Right atrium auricular region (tissue), 2 donors: ENCODE results near the gene BBS12. TPM values are rescaled to one million over a fixed set of nuclear protein-coding genes. Genes with fewer than 3 reads are reported as not detected.
A peak's percentile ranks its signal among the peaks of the same experiment; 100 is the strongest.

Source experiments
- DNase-seq: peaks from one replicate; pipeline ENCODE4 v3.0.0-alpha.2; 2019; ENCODE audit warnings: low spot score
- H3K27ac ChIP-seq, 2 donors: fragments of 200-600 bp; sonication (generic); 1 replicate in 1 of 2; 2 replicates in 1 of 2; pipeline ENCODE4 v1.5.1; 2016 to 2019
- H3K27me3 ChIP-seq, 2 donors: fragments of 200-600 bp; sonication (generic); one replicate each; pipeline versions ENCODE4 v1.5.1 to v1.6.0; 2017 to 2019
- H3K36me3 ChIP-seq: fragments of 200-600 bp; sonication (generic); one replicate; pipeline ENCODE4 v1.5.1; 2016
- H3K4me1 ChIP-seq, 2 donors: fragments of 200-600 bp; sonication (generic); one replicate each; pipeline versions ENCODE4 v1.5.1 to v1.6.0; 2017 to 2019
- H3K4me3 ChIP-seq, 2 donors: fragments of 200-600 bp; sonication (generic); 1 replicate in 1 of 2; 2 replicates in 1 of 2; pipeline ENCODE4 v1.5.1; 2017 to 2019; ENCODE audit warnings: mild to moderate bottlenecking in 1 of 2, moderate library complexity in 1 of 2
- H3K9me3 ChIP-seq, 2 donors: fragments of 200-600 bp; sonication (generic); one replicate each; pipeline ENCODE4 v1.5.1; 2019
- CTCF ChIP-seq, 2 donors: fragments of 200-600 bp; sonication (generic); IDR thresholded peaks; one replicate each; pipeline ENCODE4 v1.5.1; 2019; ENCODE audit warnings: antibody characterized with exemption in 2 of 2
- total RNA-seq, 2 donors: library from RNA; depleted of rRNA; stranded (reverse); fragments of >200 nt; gene quantifications; one replicate each; pipeline ENCODE4 v1.1.0, GENCODE V29; 2016

The BBS12 gene
- total RNA-seq, 2 donors from 2014 or later, result 5.9 to 10.2 TPM

- H3K9me3 ChIP-seq, result no peaks in the 10 kb centered on the region
Observed at GRCh38 chr4:122747068-122747467, 14.6 kb downstream of the BBS12 start.

GRCh38 chr4:122747883-122748282 is 15.4 kb downstream of the BBS12 start:
- no peak for TF ChIP-seq CTCF (IDR thresholded peaks at IDR 0.05)
- Histone ChIP-seq H3K4me3 (no peak overlapping the region), H3K27ac (no peak overlapping the region), H3K36me3 (peaks cover 9% of the 10 kb centered on the region), H3K27me3 (no peaks in the 10 kb centered on the region), H3K4me1 (no peaks in the 10 kb centered on the region), H3K9me3 (no peaks in the 10 kb centered on the region)
- DNase-seq, result no peak

More at GRCh38 chr4:122747068-122747467, 14.6 kb downstream of the BBS12 start:
- Histone ChIP-seq H3K36me3 (peaks cover 16% of the 10 kb centered on the region), H3K4me1 (no peaks in the 10 kb centered on the region), H3K27me3 (no peaks in the 10 kb centered on the region), H3K4me3 (no peak overlapping the region), H3K27ac (no peak overlapping the region)
- no peak for DNase-seq
- no peak for TF ChIP-seq CTCF (IDR thresholded peaks at IDR 0.05)

GRCh38 chr4:122749704-122750454 is 17.4 kb downstream of the BBS12 start:
- no peaks in the 10 kb centered on the region for H3K36me3 ChIP-seq
- no peaks in the 10 kb centered on the region for H3K27me3 ChIP-seq
- no peaks in the 10 kb centered on the region for H3K9me3 ChIP-seq
- no peak overlapping the region for H3K4me3 ChIP-seq
- TF ChIP-seq CTCF (IDR thresholded peaks at IDR 0.05), result no peak
- no peaks in the 10 kb centered on the region for H3K4me1 ChIP-seq
- no peak for DNase-seq
- no peak overlapping the region for H3K27ac ChIP-seq

- H3K27me3 ChIP-seq, result no peaks in the 10 kb centered on the region
- no peaks in the 10 kb centered on the region for H3K36me3 ChIP-seq
- H3K4me3 ChIP-seq, result no peak overlapping the region
- H3K9me3 ChIP-seq, result no peaks in the 10 kb centered on the region
- H3K4me1 ChIP-seq, result peaks cover 0 to 3% of the 10 kb centered on the region in 2 donors
- TF ChIP-seq CTCF (IDR thresholded peaks at IDR 0.05), result no peak
- DNase-seq, result no peak
- H3K27ac ChIP-seq, result no peak overlapping the region
Observed at GRCh38 chr4:122755675-122756074, 23.2 kb downstream of the BBS12 start.

- no peak for DNase-seq
- Histone ChIP-seq H3K27me3 (no peaks in the 10 kb centered on the region), H3K4me1 (peaks cover 0 to 3% of the 10 kb centered on the region in 2 donors), H3K4me3 (no peak overlapping the region), H3K9me3 (no peaks in the 10 kb centered on the region), H3K36me3 (no peaks in the 10 kb centered on the region), H3K27ac (no peak overlapping the region)
- TF ChIP-seq CTCF (IDR thresholded peaks at IDR 0.05), result peak; percentile 71 to 81
Observed at GRCh38 chr4:122758033-122758432, 25.5 kb downstream of the BBS12 start.
